ENCODE data around the gene SLC1A1.

DNA sequence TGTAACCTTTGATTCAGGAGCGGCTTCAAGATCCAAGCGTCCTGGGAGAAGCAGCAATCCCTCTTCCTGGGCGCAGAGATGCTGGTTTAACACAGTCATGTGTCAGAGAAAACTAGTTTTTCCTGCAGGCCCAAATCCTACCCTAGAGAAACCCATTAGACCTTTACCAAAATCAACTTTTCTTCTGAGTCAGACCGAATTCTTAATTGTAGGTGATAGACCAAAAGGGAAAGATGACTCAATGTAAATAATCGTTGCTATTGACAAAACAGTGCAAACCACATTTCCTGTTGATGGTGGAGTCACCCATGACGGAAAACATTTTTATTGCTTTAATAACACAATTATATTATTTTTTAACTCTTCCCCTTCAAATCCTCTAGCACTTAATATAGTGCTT lies 40.1 kb downstream of the SLC1A1 start:
- TF ChIP-seq CTCF (IDR thresholded peaks at IDR 0.05) (no peak), POLR2A (IDR thresholded peaks at IDR 0.05) (no peak)

Data from uterus (tissue), 2 donors.